HepG2 (cell line): ENCODE data around the gene KDM2B. TPM values are rescaled to one million over a fixed set of nuclear protein-coding genes. Genes with fewer than 3 reads are reported as not detected.

ENCODE experiments used
- ELF3 ChIP-seq: IDR thresholded peaks from 2 replicates; pipeline ENCODE4 v1.6.1; 2016; ENCODE audit warnings: missing genetic modification reagents, missing compliant biosample characterization
- HOXA9 ChIP-seq: sonication (generic); formaldehyde crosslinking; IDR thresholded peaks from 2 replicates; pipeline ENCODE4 v1.8.1; 2022; ENCODE audit warnings: missing genetic modification reagents, mild to moderate bottlenecking, moderate library complexity, borderline replicate concordance
- MEIS1 ChIP-seq: sonication (generic); formaldehyde crosslinking; IDR thresholded peaks from 2 replicates; pipeline ENCODE4 v1.9.0; 2021; ENCODE audit warnings: mild to moderate bottlenecking, missing genetic modification reagents, moderate library complexity, borderline replicate concordance
- MIXL1 ChIP-seq: IDR thresholded peaks from 2 replicates; pipeline ENCODE4 v1.6.1; 2016
- MXD1 ChIP-seq: sonication (generic); formaldehyde crosslinking; IDR thresholded peaks from 2 replicates; pipeline ENCODE4 v1.4.0; 2020; ENCODE audit warnings: mild to moderate bottlenecking, missing genetic modification reagents
- RARG ChIP-seq: sonication (generic); formaldehyde crosslinking; IDR thresholded peaks from 2 replicates; pipeline ENCODE4 v1.4.0; 2020; ENCODE audit warnings: low read depth, mild to moderate bottlenecking, missing genetic modification reagents
- SNRNP70 ChIP-seq: fragments of 200-400 bp; formaldehyde crosslinking; IDR thresholded peaks from 2 replicates; pipeline ENCODE4 v1.6.1; 2017; ENCODE audit warnings: mild to moderate bottlenecking, low read depth, low read length, moderate library complexity
- STAT5B ChIP-seq: sonication (generic); formaldehyde crosslinking; IDR thresholded peaks from 2 replicates; pipeline ENCODE4 v1.4.0; 2020; ENCODE audit warnings: missing genetic modification reagents
- ZFP62 ChIP-seq: sonication (generic); formaldehyde crosslinking; IDR thresholded peaks from 2 replicates; pipeline ENCODE4 v1.4.0; 2020; ENCODE audit warnings: missing genetic modification reagents
- ZHX1 ChIP-seq: sonication (generic); formaldehyde crosslinking; IDR thresholded peaks from 2 replicates; pipeline ENCODE4 v1.8.1; 2022; ENCODE audit warnings: low read depth, mild to moderate bottlenecking, missing genetic modification reagents
- ZNF615 ChIP-seq: sonication (generic); formaldehyde crosslinking; IDR thresholded peaks from 2 replicates; pipeline ENCODE4 v1.5.0; 2020; ENCODE audit warnings: mild to moderate bottlenecking, missing genetic modification reagents, borderline replicate concordance
- ZNF660 ChIP-seq: sonication (generic); formaldehyde crosslinking; IDR thresholded peaks from 2 replicates; pipeline ENCODE4 v1.5.1; 2020; ENCODE audit warnings: mild to moderate bottlenecking, low read depth, missing genetic modification reagents, borderline replicate concordance
- ZNF83 ChIP-seq: sonication (generic); formaldehyde crosslinking; IDR thresholded peaks from 2 replicates; pipeline ENCODE4 v1.4.0; 2020; ENCODE audit warnings: missing genetic modification reagents, mild to moderate bottlenecking, borderline replicate concordance
- ZNF839 ChIP-seq: sonication (generic); formaldehyde crosslinking; IDR thresholded peaks from 2 replicates; pipeline ENCODE4 v1.4.0; 2020; ENCODE audit warnings: missing genetic modification reagents, mild to moderate bottlenecking, borderline replicate concordance
- polyA plus RNA-seq, 8 experiments: library from polyadenylated mRNA; depleted of rRNA in 3 of 8; stranded (reverse) in 7 of 8; unstranded in 1 of 8; fragments of >200 nt; fragmentation: Illumina TruSeq in 4 of 8; extraction: Trizol in 4 of 8; gene quantifications; 2 replicates each; pipeline versions ENCODE4 v1.2.1 to v1.2.3, GENCODE V29; 2011 to 2016; ENCODE audit warnings: low read depth in 4 of 8, missing spikeins in 1 of 8, mixed read lengths in 1 of 8; ENCODE audit not compliant: insufficient read depth in 1 of 8
- total RNA-seq, 5 experiments: library from RNA; depleted of rRNA; stranded (reverse); fragments of >200 nt; fragmentation: Illumina TruSeq; extraction: Trizol; gene quantifications; 2 replicates each; pipeline ENCODE4 v1.2.3, GENCODE V29; 2016; ENCODE audit warnings: low read depth in 1 of 5
- TF ChIP-seq, protein P1 (sequence below): sonication (generic); formaldehyde crosslinking; IDR thresholded peaks from 2 replicates; pipeline ENCODE4 v1.4.0; 2020; ENCODE audit warnings: missing genetic modification reagents, borderline replicate concordance
- TF ChIP-seq, protein P2 (sequence below): sonication (generic); formaldehyde crosslinking; IDR thresholded peaks from 2 replicates; pipeline ENCODE4 v1.4.0; 2020; ENCODE audit warnings: mild to moderate bottlenecking, low read depth, missing genetic modification reagents

Gene KDM2B
- total and polyA plus RNA-seq, 2 of the 13 experiments (the other 11 are each of a cell fraction or from before 2014, with no cell fraction given), result 17.5 to 26.1 TPM

DNA sequence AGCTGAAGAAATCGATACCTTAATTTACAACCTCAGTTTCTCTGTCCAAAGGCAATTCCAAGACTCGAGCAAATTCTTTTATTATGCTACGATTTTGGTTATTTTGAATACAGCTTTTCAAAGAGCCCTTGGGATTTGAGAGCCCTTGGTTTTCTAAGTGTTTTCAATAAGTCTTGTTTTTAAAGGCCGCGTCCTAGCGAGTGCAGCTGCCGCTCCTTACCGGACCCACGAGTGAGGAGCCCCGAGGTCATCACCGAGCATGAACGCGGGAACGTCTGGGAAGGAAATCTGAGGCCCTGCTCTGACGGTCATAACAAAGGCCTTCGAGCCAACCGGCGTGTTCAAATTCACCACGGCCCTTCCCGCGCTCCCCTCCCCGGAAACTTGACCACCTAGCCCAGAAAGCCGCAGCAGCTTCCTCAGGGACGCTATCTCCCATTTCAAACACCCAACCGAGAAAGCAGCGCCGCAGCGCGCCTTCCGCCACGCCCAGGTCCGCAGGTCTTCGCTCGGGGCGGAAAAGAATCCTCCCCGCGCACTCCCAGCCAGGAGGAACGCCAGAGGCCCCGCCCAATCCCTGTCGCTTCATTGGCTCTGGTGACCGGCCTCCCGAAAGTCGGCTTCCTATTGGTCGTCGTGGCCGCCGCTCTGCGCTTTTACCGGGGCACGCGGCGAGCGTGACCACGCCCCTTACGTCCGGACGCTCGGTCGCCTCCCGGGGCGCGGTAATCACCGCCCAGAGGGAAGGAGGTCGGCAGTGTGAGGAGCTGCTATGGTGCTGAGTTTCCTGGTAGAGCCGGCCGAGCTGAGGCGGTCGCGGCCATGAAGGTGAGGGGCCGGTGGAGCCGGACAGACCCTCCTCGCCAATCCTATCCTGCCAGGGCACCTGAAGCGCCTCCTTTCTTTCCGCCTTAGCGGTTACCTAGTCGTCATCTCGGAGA lies 181.2 kb downstream of the KDM2B start, which contains the start of gene RNF34 (continued):
- TF ChIP-seq, protein P1, sequence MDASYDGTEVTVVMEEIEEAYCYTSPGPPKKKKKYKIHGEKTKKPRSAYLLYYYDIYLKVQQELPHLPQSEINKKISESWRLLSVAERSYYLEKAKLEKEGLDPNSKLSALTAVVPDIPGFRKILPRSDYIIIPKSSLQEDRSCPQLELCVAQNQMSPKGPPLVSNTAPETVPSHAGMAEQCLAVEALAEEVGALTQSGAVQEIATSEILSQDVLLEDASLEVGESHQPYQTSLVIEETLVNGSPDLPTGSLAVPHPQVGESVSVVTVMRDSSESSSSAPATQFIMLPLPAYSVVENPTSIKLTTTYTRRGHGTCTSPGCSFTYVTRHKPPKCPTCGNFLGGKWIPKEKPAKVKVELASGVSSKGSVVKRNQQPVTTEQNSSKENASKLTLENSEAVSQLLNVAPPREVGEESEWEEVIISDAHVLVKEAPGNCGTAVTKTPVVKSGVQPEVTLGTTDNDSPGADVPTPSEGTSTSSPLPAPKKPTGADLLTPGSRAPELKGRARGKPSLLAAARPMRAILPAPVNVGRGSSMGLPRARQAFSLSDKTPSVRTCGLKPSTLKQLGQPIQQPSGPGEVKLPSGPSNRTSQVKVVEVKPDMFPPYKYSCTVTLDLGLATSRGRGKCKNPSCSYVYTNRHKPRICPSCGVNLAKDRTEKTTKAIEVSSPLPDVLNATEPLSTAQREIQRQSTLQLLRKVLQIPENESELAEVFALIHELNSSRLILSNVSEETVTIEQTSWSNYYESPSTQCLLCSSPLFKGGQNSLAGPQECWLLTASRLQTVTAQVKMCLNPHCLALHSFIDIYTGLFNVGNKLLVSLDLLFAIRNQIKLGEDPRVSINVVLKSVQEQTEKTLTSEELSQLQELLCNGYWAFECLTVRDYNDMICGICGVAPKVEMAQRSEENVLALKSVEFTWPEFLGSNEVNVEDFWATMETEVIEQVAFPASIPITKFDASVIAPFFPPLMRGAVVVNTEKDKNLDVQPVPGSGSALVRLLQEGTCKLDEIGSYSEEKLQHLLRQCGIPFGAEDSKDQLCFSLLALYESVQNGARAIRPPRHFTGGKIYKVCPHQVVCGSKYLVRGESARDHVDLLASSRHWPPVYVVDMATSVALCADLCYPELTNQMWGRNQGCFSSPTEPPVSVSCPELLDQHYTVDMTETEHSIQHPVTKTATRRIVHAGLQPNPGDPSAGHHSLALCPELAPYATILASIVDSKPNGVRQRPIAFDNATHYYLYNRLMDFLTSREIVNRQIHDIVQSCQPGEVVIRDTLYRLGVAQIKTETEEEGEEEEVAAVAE (CRISPR knock-in tag), result no peak
- TF ChIP-seq ZHX1 (no peak), MXD1 (CRISPR knock-in tag) (peak; percentile 77; the same call in 1 of the 2 replicates), ZFP62 (CRISPR knock-in tag) (no peak), MEIS1 (no peak), STAT5B (CRISPR knock-in tag) (no peak), HOXA9 (no peak), ZNF660 (CRISPR knock-in tag) (no peak), SNRNP70 (no peak), ZNF83 (CRISPR knock-in tag) (no peak), MIXL1 (CRISPR knock-in tag) (no peak), RARG (CRISPR knock-in tag) (no peak), ZNF615 (CRISPR knock-in tag) (no peak), ELF3 (peak; percentile 86), ZNF839 (CRISPR knock-in tag) (no peak; the same call in 1 of the 2 replicates)
- TF ChIP-seq, protein P2, sequence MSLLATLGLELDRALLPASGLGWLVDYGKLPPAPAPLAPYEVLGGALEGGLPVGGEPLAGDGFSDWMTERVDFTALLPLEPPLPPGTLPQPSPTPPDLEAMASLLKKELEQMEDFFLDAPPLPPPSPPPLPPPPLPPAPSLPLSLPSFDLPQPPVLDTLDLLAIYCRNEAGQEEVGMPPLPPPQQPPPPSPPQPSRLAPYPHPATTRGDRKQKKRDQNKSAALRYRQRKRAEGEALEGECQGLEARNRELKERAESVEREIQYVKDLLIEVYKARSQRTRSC, result no peak
